Mesodermal cell (in vitro differentiated cells): Measurements from ENCODE around the gene CD34.

Experiments
- H3K27ac ChIP-seq: 2 replicates; pipeline ENCODE4 v1.7.0; 2013; ENCODE audit warnings: mild to moderate bottlenecking, low read depth, low read length, moderate library complexity; ENCODE audit not compliant: severe bottlenecking
- H3K36me3 ChIP-seq: 2 replicates; pipeline ENCODE4 v1.7.1; 2013; ENCODE audit warnings: mild to moderate bottlenecking, low read length, moderate library complexity; ENCODE audit not compliant: control insufficient read depth, insufficient read depth
- H3K4me1 ChIP-seq: one replicate; pipeline ENCODE4 v1.7.1; 2013; ENCODE audit warnings: mild to moderate bottlenecking, low read length; ENCODE audit not compliant: insufficient read depth, control insufficient read depth, poor library complexity, severe bottlenecking
- H3K4me3 ChIP-seq: 2 replicates; pipeline ENCODE4 v1.7.0; 2013; ENCODE audit warnings: low read length, control low read depth, mild to moderate bottlenecking; ENCODE audit not compliant: insufficient read depth, poor library complexity, severe bottlenecking; ENCODE audit errors: extremely low read depth
- H3K9me3 ChIP-seq: 2 replicates; pipeline ENCODE4 v1.7.1; 2013; ENCODE audit warnings: mild to moderate bottlenecking, low read length, moderate library complexity; ENCODE audit not compliant: control insufficient read depth
- WGBS, 2 experiments: methylation state at CpG; one replicate each; pipeline ENCODE4 v1.1.5; 2013; ENCODE audit warnings: missing lambda C conversion rate in 2 of 2; ENCODE audit not compliant: insufficient coverage in 2 of 2; 5-methylcytosine and 5-hydroxymethylcytosine counted together

The CD34 gene

GRCh38 chr1:207873055-207873890 lies 37.7 kb downstream of the CD34 start:
- no peak overlapping the region for H3K27ac ChIP-seq

GRCh38 chr1:207872621-207873020 lies 38.3 kb downstream of the CD34 start:
- H3K4me3 ChIP-seq, result no peak overlapping the region
- WGBS, 2 experiments, result 94 to 100% methylated on average over 1 to 2 of the region's 2 CpGs
- H3K27ac ChIP-seq, result no peak overlapping the region
- no peaks in the 10 kb centered on the region for H3K36me3 ChIP-seq
- H3K4me1 ChIP-seq, result peaks cover 5% of the 10 kb centered on the region
- no peaks in the 10 kb centered on the region for H3K9me3 ChIP-seq

More at GRCh38 chr1:207873055-207873890, 37.7 kb downstream of the CD34 start:
- H3K4me3 ChIP-seq, result no peak overlapping the region
- 76 to 82% methylated on average over 5 to 7 of the region's 8 CpGs for WGBS, 2 experiments
- peaks cover 5% of the 10 kb centered on the region for H3K4me1 ChIP-seq
- no peaks in the 10 kb centered on the region for H3K9me3 ChIP-seq
- no peaks in the 10 kb centered on the region for H3K36me3 ChIP-seq

GRCh38 chr1:207871117-207871649 lies 39.7 kb downstream of the CD34 start:
- H3K27ac ChIP-seq, result no peak overlapping the region
- WGBS, 2 experiments, result 90 to 99% methylated on average over 5 to 6 of the region's 6 CpGs
- no peak overlapping the region for H3K4me3 ChIP-seq
- peaks cover 10% of the 10 kb centered on the region for H3K4me1 ChIP-seq
- no peaks in the 10 kb centered on the region for H3K36me3 ChIP-seq
- H3K9me3 ChIP-seq, result no peaks in the 10 kb centered on the region

- peaks cover 10% of the 10 kb centered on the region for H3K4me1 ChIP-seq
- 88 to 93% methylated on average over 3 of the region's 4 CpGs for WGBS, 2 experiments
- no peaks in the 10 kb centered on the region for H3K9me3 ChIP-seq
- H3K4me3 ChIP-seq, result no peak overlapping the region
- H3K27ac ChIP-seq, result no peak overlapping the region
- H3K36me3 ChIP-seq, result no peaks in the 10 kb centered on the region
These were observed 40.5 kb downstream of the CD34 start for GRCh38 chr1:207870306-207871031.

GRCh38 chr1:207869859-207870258 lies 41.1 kb downstream of the CD34 start:
- Histone ChIP-seq H3K4me1 (peaks cover 14% of the 10 kb centered on the region), H3K4me3 (no peak overlapping the region), H3K27ac (no peak overlapping the region), H3K36me3 (peaks cover 2% of the 10 kb centered on the region), H3K9me3 (no peaks in the 10 kb centered on the region)
- 87 to 92% methylated on average over 3 to 4 of the region's 6 CpGs for WGBS, 2 experiments

GRCh38 chr1:207868774-207869721 lies 41.9 kb downstream of the CD34 start:
- Histone ChIP-seq H3K4me1 (peaks cover 14% of the 10 kb centered on the region), H3K27ac (no peak overlapping the region), H3K9me3 (no peaks in the 10 kb centered on the region), H3K4me3 (peak overlapping the region; percentile 50), H3K36me3 (peaks cover 2% of the 10 kb centered on the region)
- 4 to 7% methylated on average over 49 to 74 of the region's 87 CpGs for WGBS, 2 experiments

GRCh38 chr1:207868251-207868773 lies 42.6 kb downstream of the CD34 start:
- H3K36me3 ChIP-seq, result peaks cover 2% of the 10 kb centered on the region
- H3K4me3 ChIP-seq, result peak overlapping the region; percentile 50
- no peaks in the 10 kb centered on the region for H3K9me3 ChIP-seq
- H3K4me1 ChIP-seq, result peaks cover 14% of the 10 kb centered on the region
- H3K27ac ChIP-seq, result no peak overlapping the region
- 24 to 31% methylated on average over 6 to 9 of the region's 24 CpGs for WGBS, 2 experiments

GRCh38 chr1:207867136-207868109 lies 43.5 kb downstream of the CD34 start:
- H3K4me1 ChIP-seq, result peaks cover 14% of the 10 kb centered on the region
- no peak overlapping the region for H3K4me3 ChIP-seq
- no peaks in the 10 kb centered on the region for H3K9me3 ChIP-seq
- 89 to 93% methylated on average over 12 to 18 of the region's 19 CpGs for WGBS, 2 experiments
- no peak overlapping the region for H3K27ac ChIP-seq
- H3K36me3 ChIP-seq, result peaks cover 2% of the 10 kb centered on the region

GRCh38 chr1:207866471-207867135 lies 44.3 kb downstream of the CD34 start:
- no peak overlapping the region for H3K4me3 ChIP-seq
- H3K36me3 ChIP-seq, result peaks cover 2% of the 10 kb centered on the region

More at GRCh38 chr1:207866471-207867135, 44.3 kb downstream of the CD34 start:
- WGBS, 2 experiments, result 84 to 100% methylated on average over 5 to 6 of the region's 9 CpGs
- H3K4me1 ChIP-seq, result peaks cover 14% of the 10 kb centered on the region
- H3K9me3 ChIP-seq, result no peaks in the 10 kb centered on the region
- no peak overlapping the region for H3K27ac ChIP-seq
